ENCODE data around the gene A4GALT.

GRCh38 chr22:42754658-42755057 is 34.0 kb upstream of the A4GALT start:
- TF ChIP-seq PRRX2 (CRISPR knock-in tag; IDR thresholded peaks at IDR 0.05): no peak
- no peak for TF ChIP-seq CTCF (IDR thresholded peaks at IDR 0.05)
- TF ChIP-seq MAX (CRISPR knock-in tag; IDR thresholded peaks at IDR 0.05): no peak
- TF ChIP-seq RORB (CRISPR knock-in tag; IDR thresholded peaks at IDR 0.05): no peak
- TF ChIP-seq GRHL2 (CRISPR knock-in tag; IDR thresholded peaks at IDR 0.05; ENCODE audit: insufficient replicate concordance, severe bottlenecking): no peak
- TF ChIP-seq FOXJ3 (CRISPR knock-in tag; IDR thresholded peaks at IDR 0.05; ENCODE audit: borderline replicate concordance): no peak
- TF ChIP-seq USF2 (CRISPR knock-in tag; IDR thresholded peaks at IDR 0.05): no peak
- TF ChIP-seq SMAD3 (CRISPR knock-in tag; IDR thresholded peaks at IDR 0.05; ENCODE audit: borderline replicate concordance): no peak
- no peak for TF ChIP-seq RELA (CRISPR knock-in tag; IDR thresholded peaks at IDR 0.05; ENCODE audit: borderline replicate concordance)
- TF ChIP-seq ZNF423 (CRISPR knock-in tag; IDR thresholded peaks at IDR 0.05): no peak
- no peak for TF ChIP-seq ATF2 (CRISPR knock-in tag; IDR thresholded peaks at IDR 0.05; ENCODE audit: borderline replicate concordance, low read depth)
- TF ChIP-seq GABPB1 (CRISPR knock-in tag; IDR thresholded peaks at IDR 0.05): 0 out of 2 replicates have a peak, but pooled peaks have one; percentile 28
- no peak for TF ChIP-seq NR2C2 (CRISPR knock-in tag; IDR thresholded peaks at IDR 0.05)
- no peak for TF ChIP-seq FOXP1 (CRISPR knock-in tag; IDR thresholded peaks at IDR 0.05; ENCODE audit: borderline replicate concordance)

Measured in WTC11 (cell line).